HEK293T (cell line): ENCODE measurements around the gene DOCK2.

Experiments
- ELF4 ChIP-seq: fragments of 450-650 bp; IDR thresholded peaks from 2 replicates; pipeline ENCODE4 v1.6.1; 2017; ENCODE audit warnings: antibody characterized with exemption
- SUZ12 ChIP-seq: fragments of 450-650 bp; IDR thresholded peaks from 2 replicates; pipeline ENCODE4 v1.6.1; 2016; ENCODE audit warnings: mild to moderate bottlenecking

DNA sequence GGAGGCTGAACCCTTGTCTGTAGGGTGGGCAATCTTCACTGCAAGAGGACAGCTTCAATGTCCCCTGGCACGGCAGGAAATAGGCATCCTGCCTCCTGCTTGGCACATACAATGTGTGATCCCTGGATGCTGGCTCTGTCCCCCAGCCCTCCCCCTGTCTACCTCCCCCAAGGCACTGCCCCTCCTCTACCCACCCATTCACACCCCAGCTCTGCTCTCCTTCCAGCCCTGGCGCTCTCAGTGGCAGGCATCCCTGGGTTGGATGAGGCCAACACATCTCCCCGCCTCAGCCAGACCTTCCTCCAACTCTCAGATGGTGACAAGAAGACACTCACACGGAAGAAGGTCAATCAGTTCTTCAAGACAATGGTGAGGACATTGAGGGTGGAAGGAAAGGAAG, 444.5 kb downstream of the DOCK2 start:
- TF ChIP-seq ELF4 (no peak), SUZ12 (no peak)
